AG08396 (cell line): ENCODE data around the gene HES3.

Source experiments
- DNase-seq: peaks from one replicate; pipeline ENCODE4 v3.0.0; 2012; ENCODE audit warnings: low spot score, mixed read lengths

HES3 gene

DNA sequence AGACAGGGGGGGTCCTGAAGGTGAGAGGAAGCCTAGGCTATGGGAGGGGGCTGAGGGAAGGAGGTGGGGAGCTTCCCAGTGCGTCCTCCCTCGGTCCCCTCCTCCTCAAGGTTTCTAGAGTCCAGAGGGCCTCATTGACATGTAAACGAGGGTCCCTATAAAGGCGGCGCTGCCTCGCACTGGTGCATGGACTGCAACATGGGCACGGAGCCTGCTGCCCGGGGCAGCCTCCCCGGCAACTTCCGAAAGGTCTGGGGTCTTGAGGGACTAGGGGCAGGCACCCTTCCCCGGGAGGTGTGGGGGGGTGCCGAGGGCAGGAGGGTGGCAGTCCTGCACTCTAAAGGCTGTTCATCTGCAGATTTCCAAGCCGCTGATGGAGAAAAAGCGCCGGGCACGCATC is at the start of gene HES3:
Gene HES3, plus strand, starts transcription at position 187 of the 400 bp plus-strand sequence. Its CDS starts 187 bp downstream, at position 374.
- no peak for DNase-seq

- peak; percentile 4 for DNase-seq
Measured at GRCh38 chr1:6197746-6198427, 46.1 kb upstream of the HES3 start.

DNA sequence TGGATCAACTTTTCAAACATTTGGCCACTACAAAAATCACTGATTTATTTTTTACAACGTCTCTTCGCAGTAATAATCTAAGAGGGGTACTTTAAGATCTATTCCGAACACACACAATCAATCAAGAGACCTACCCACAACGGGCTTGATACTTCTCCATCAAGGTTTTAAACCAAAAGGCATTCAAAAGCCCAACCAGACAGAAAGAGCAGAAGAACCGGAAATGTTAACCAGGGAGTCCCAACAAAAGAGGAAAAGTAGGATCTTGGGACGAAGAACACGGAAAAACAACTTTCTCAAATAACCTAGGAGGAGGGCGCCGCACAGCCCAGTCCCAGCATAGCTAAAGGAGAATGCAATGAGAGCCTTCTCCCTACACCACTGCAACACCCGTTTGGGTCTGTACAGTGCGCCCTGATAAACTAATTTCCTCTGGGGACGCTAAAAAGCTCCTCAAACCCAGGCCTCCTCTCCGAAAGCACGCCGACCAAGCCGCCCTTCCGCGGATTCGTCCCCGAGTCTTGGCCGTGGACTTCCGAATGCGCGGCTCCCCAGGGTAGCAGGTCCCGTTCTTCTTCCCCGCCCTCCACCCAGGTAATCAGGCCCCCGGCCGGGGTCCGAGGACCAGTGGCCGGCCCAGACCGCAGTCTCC is 45.2 kb upstream of the HES3 start:
- peak; percentile 26 for DNase-seq

DNA sequence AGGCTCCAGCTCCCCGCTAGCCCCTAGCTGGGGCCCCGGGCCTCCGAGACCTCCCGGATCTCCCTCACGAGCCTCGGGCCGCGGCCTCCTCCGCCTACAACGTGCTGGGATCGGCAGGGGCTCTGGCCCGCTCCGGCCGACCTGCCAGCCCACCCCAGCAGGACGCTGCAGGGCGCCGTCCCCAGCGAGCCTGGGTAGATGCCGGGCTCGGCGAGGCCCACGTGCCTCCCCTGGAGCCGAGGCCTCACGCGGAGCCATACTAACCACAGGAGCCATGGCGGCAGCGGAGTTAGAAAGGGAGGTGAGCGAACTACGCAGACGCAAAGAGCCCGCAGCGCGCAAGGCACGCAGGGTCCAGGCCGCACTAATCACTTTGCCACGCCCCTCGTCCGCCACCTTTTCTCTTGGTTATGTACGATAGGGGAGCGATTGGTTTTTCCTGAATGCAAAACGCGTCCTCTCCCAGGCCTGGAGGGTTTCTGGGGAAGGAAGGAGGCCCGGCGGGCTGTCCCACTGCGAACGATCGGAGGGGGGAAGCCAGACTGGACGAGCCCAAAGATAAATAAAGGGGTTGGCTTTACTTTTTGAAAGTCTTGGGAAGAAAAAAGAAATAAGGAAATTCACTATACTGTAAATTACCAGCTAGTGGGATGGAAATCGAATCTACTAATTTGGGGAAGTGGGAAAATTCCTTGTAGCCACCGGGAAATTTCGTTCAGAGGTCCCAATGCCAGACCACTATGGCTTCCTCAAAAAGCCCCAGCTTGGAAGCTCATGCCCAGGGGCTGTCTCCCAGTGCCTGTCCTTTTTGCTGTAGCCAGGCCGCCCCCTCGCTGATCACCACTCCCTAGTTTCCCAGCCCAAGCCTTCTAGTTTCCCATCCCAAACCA is 44.4 kb upstream of the HES3 start, which contains the start of gene RPL22:
Gene RPL22, minus strand, starts transcription at position 298 of the 890 bp plus-strand sequence. Its CDS starts 22 bp downstream, at position 276.
- peak; percentile 96 for DNase-seq

DNA sequence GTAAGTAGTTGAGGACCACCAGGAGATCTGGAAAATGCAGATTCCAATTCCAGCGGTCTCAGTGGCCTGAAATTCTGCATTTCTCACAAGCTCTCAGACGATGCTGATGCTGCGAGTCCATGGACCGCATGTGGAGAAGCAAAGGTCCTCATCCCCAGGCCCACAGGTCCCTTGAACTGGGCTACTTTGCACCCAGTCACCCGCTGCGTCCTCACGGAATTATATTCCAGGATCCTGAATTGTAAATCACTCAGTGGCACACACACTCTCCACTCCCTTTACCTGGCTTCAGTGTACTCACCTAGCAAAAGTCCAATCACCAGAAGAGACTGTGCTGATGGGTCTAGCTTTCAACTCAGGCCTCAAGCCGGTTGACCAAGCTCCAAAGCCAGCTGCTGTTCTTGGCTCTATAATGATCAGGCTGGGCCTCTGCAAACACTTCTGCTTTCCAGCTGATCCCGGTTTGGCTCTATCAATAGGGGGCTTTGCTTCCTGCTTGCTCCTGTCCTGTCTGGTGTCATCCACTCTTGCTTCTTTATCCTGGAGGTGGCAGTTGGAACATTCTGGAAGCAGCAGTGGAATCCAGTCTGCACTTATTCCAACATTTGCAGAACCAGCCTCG is 43.7 kb upstream of the HES3 start:
- DNase-seq = no peak

GRCh38 chr1:6202256-6202655 is 41.7 kb upstream of the HES3 start:
- no peak for DNase-seq

GRCh38 chr1:6205849-6206519 is 38.0 kb upstream of the HES3 start, which contains the start of gene RNF207:
RNF207 (plus strand) TSS chr1:6206119; CDS start chr1:6206536, 417 bp downstream.
- peak; percentile 85 for DNase-seq

- DNase-seq = no peak
Measured at GRCh38 chr1:6206520-6206855, 37.5 kb upstream of the HES3 start.

GRCh38 chr1:6207075-6207885 is 36.7 kb upstream of the HES3 start:
- no peak for DNase-seq

GRCh38 chr1:6207921-6208320 is 36.1 kb upstream of the HES3 start:
- DNase-seq = no peak

- peak; percentile 82 for DNase-seq
Measured at GRCh38 chr1:6208723-6209660, 35.0 kb upstream of the HES3 start.

DNA sequence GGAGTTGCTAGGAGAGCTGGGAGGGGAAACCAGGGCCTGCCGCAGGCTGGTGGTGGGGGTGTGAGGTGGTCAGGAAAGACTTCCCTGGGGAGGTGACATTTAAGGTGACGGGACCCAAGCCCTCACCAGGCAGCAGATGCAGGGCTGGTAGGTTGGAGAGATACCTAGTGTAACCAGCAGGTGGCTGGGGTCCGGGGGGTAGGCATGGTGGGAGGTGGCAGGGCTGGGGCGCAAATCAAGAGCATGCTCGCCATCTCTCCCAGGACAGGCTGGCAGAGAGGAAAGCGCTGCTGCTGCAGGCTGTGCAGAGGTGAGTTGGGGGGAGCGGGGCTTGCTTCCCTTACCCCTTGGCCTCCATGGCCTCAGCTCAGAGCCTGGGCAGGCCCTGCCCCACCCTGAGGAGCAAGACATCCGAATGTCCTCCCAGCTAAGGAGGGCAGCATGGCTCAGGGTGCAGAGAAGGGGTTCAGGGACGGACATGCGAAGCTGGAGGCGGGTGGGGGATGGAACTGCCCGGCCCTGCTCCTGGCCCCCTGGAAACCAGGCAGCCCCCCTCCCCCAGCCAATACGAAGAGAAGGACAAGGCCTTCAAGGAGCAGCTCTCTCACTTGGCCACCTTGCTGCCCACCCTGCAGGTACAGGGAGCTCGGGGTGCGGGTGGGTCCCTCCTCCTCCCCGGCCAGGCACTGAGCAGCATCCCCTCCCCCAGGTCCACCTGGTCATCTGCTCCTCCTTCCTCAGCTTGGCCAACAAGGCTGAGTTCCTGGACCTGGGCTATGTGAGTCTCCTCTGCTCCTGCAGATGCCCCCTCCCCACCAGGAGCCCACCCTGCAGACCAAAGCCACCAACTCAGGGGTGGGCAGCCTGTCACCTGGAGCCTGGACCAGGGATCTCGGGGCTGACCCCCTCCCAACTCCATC is 34.1 kb upstream of the HES3 start:
- DNase-seq = no peak

GRCh38 chr1:6210591-6211355 is 33.2 kb upstream of the HES3 start:
- DNase-seq = no peak

GRCh38 chr1:6211731-6212130 is 32.2 kb upstream of the HES3 start:
- no peak for DNase-seq

DNA sequence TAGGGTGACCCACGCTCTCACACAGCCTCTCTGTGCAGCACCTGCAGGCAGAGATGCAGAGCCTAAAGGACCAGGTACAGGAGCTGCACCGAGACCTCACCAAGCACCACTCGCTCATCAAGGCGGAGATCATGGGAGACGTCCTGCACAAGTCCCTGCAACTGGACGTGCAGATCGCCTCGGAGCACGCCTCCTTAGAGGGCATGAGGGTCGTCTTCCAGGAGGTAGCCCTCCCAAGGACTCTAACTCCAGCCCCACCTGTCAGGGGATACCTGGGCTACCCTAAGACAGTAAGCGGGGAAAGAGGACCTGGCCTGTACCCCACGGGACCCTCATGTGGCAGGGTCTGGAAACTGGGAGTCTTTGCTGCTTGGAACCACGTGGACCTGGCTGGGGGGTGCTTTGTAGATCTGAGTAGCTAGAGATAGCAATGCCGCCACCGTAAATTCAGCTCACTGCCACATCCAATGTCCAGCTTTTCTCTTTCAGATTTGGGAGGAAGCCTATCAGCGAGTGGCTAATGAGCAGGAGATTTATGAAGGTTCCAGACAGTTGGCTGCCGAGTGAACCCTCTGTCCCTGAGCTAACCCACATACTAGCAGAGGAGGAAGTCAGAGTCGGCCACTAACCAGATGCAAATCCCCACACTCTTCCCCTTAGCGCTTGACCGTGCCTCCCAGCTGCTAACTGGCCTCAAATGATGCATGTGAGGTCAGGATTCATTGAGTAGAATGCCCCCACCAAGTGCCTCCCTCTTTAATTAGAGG is 31.6 kb upstream of the HES3 start:
- DNase-seq = no peak

DNA sequence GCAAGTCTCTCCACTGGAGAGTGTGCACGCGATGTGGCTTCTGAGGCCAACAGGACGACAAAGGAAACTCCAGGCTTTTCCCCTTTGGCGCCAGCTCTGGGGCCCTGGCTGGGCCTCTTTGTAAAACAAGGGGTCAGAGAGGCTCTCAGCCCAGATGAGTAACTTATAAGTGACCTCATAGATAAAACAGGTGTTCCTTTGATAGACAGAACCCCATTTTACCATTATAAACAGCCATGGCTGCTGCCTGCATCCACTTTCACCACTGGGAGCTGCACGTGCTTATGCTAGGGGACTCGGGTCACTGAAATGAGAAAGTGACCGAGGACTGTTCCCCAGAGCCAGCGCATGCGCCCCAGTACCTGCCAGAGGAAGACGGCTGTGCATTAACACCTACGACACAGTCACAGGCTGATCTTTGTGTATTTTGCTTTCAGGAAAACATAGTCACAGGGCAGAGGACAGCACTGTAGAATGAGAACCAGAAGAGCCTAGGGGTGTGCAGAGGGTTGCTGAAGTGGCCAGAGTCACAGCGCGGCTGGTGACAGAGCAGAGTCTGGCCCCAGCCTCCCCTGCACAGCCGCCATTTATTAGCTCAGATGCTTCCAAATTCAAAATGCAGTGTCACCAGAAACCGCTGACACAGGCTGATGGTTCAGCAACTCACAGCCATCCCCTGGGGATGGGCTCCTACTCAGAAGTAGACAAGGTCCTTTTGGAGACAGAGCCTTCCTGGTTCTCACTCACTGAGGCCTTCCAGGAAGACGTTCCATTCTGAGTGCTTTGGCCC is 25.4 kb upstream of the HES3 start:
- no peak for DNase-seq
